Mucosa of rectum (tissue), 2 donors: ENCODE data around the gene FGF14.

Experiments
- H3K27ac ChIP-seq, 2 donors: one replicate each; pipeline ENCODE4 v1.7.0; 2013; ENCODE audit warnings: inconsistent platforms in 2 of 2, low read depth in 2 of 2, low read length in 2 of 2
- H3K27me3 ChIP-seq, 2 donors: one replicate each; pipeline ENCODE4 v1.7.0; 2013; ENCODE audit warnings: low read length in 2 of 2; ENCODE audit not compliant: control insufficient read depth in 2 of 2, insufficient read depth in 2 of 2
- H3K36me3 ChIP-seq, 2 donors: one replicate each; pipeline ENCODE4 v1.7.0; 2013; ENCODE audit warnings: low read length in 2 of 2; ENCODE audit not compliant: control insufficient read depth in 2 of 2, insufficient read depth in 2 of 2
- H3K4me1 ChIP-seq, 2 donors: one replicate each; pipeline ENCODE4 v1.7.0; 2013; ENCODE audit warnings: low read length in 2 of 2, mild to moderate bottlenecking in 1 of 2; ENCODE audit not compliant: control insufficient read depth in 2 of 2, insufficient read depth in 2 of 2
- H3K4me3 ChIP-seq, 2 donors: one replicate each; pipeline ENCODE4 v1.7.0; 2013; ENCODE audit warnings: low read length in 2 of 2
- H3K9ac ChIP-seq, 2 donors: one replicate each; pipeline ENCODE4 v1.7.0; 2013; ENCODE audit warnings: low read length in 2 of 2, low read depth in 1 of 2, mild to moderate bottlenecking in 1 of 2
- H3K9me3 ChIP-seq, 2 donors: one replicate each; pipeline ENCODE4 v1.7.0; 2013; ENCODE audit warnings: low read length in 2 of 2; ENCODE audit not compliant: control insufficient read depth in 2 of 2
- donor health status: healthy.
- donor health status: Normal muscosa, but diverticular disease.

FGF14 gene

DNA sequence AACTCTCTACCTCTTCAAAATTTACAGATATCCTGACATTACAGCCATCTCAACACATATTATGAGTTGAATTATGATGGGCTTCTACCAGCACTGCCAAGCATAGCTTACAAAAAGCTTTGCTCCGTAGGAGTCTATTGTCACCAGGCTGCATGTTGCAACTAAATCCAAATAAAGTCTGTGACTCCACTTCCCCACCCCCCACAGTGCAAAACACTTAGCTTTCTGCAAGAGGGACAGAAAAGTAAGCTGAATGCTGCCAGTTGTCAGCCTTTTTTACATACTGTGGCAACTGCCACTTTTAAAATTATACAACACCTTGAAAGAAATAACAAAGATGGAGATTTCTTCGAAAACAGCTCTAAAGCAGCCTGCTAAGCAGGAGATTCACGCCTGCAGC is 189.1 kb downstream of the FGF14 start:
- Histone ChIP-seq H3K9ac (no peak overlapping the region), H3K4me3 (no peak overlapping the region), H3K4me1 (no peaks in the 10 kb centered on the region), H3K36me3 (no peaks in the 10 kb centered on the region), H3K9me3 (no peaks in the 10 kb centered on the region), H3K27ac (no peak overlapping the region), H3K27me3 (no peaks in the 10 kb centered on the region)

DNA sequence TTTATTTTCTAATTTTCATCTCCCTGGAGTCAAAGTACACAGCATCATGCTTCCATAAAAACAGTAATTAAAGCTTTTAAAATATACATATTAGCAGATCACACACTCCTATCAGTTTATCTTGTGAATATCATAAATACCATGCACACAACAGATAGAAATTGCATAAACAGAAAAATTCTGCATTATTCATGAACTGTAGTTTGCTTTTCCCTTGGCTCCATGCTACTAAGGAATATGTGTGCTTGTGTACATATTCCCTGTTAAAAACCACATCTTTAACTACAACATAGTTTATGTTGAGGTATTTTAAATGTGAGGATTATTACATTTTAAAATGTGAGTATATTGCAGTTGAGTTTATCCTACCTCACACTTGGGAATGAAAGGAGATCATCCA is 193.5 kb downstream of the FGF14 start:
- H3K27me3 ChIP-seq: no peaks in the 10 kb centered on the region
- H3K9ac ChIP-seq: no peak overlapping the region
- H3K4me1 ChIP-seq: no peaks in the 10 kb centered on the region
- no peaks in the 10 kb centered on the region for H3K36me3 ChIP-seq
- H3K4me3 ChIP-seq: no peak overlapping the region
- H3K27ac ChIP-seq: no peak overlapping the region
- no peaks in the 10 kb centered on the region for H3K9me3 ChIP-seq

DNA sequence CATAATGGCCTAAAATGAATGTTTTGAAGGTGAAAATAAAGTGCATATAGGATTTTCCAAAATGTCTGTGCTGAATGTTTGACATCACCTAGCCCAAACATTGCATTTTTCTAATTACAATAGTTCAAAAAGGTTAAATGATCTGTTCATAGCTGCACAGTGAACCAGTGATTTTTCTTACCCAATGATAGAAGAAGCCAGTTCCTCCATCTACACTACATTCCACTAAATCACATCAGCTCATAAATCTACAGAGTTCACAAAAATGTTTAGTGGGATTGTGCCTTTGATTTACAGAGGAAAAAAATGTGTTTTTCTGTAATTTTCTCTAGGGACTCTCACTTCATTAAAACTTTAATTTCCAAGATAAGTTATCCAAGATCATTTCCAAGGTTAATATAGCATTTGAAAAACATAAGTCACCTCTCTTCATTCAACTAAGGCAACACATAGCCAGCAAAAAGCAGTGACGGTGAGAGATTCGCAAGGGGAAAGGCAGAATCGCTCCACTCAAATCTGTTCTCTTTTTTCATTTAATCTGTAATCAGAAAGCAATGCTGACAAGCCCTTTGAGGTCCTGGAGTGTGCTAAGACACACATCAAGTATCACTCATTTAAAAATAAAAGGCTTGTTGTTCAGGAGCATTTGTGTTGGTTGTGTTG is 194.0 kb downstream of the FGF14 start:
- Histone ChIP-seq H3K9me3 (no peaks in the 10 kb centered on the region), H3K4me1 (no peaks in the 10 kb centered on the region), H3K27me3 (no peaks in the 10 kb centered on the region), H3K4me3 (no peak overlapping the region), H3K27ac (no peak overlapping the region), H3K9ac (no peak overlapping the region), H3K36me3 (no peaks in the 10 kb centered on the region)

DNA sequence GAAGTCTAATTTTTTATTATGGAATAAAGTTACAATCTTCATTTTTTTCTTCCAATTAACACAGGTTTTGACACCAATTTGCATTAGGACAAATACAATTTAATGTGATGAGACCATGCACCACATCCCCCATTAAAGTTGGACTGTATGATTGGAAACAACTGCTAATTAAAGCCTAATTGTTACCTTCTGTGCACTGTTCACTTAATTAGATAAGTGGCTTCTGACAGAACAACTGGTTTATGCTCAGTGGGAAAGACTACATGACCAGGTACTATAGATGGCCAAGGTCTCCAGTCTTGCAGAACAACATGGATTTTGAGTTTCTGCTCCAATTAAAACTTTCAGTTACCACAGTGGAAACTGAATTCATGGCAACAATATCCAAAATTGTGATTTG is 198.1 kb downstream of the FGF14 start:
- Histone ChIP-seq H3K27me3 (no peaks in the 10 kb centered on the region), H3K4me3 (no peak overlapping the region), H3K9me3 (no peaks in the 10 kb centered on the region), H3K9ac (no peak overlapping the region), H3K36me3 (no peaks in the 10 kb centered on the region), H3K4me1 (no peaks in the 10 kb centered on the region), H3K27ac (no peak overlapping the region)

DNA sequence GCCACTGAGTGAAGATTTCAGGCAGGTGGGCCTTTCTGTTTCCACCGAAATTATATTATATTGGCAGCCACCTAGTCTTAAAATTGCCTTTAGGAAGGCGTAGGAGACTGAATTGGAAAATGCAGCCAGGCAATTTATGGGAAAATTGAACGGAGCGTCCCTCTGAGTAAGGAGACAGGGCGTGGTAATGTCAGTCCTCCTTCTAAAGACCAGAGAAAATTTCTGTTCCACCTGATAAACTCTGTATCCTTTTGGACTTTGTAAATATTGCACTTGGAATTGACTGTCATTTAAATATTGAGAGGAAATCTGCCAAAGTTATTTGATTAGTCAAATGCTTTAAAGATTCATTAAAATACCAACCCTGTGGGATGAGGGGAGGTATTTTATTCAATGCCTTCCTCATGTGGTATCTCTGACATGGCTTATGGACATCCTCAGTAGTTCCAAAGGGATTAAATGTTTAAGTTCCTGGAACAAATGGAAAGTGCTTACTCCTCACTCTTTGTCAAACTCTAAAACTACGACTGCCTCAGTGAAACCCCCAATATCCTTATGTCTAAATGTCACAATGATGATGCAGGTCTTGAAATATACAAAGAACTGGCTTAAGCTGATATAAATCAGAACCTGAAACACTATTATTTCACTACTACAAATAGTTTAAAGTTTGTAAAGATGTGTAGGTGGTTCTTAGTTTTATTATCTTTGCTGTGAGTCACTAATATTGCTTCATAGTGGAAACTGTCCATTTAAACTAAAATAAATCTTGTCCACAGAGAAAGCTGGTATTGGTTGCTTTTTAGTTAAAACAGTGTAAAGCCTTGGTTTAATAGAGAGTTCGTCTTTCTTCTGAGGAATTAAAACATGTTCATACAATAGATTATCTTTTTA is 203.2 kb downstream of the FGF14 start:
- Histone ChIP-seq H3K4me3 (no peak overlapping the region), H3K9me3 (no peaks in the 10 kb centered on the region), H3K9ac (no peak overlapping the region), H3K27me3 (no peaks in the 10 kb centered on the region), H3K4me1 (no peaks in the 10 kb centered on the region), H3K27ac (no peak overlapping the region), H3K36me3 (no peaks in the 10 kb centered on the region)

DNA sequence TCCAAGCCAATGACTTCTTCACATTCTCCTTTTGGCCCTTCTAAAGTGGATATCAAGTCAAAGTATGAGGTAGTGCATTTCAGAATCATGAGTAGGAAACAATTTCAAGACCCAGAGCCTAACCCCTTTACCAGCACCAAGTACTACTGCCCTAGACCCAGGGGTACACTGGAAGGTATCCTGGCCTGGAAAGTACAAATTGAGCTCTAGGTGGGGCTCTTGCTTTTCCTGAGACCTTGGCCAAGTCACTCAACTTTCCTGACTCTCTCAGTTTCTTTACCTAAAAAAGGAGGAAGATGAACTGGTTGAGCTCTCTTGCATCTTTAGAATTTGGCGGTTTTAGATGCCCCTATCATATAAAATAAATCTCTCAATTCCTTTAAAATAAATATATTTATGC is 204.7 kb downstream of the FGF14 start:
- Histone ChIP-seq H3K27ac (no peak overlapping the region), H3K4me3 (no peak overlapping the region), H3K27me3 (no peaks in the 10 kb centered on the region), H3K36me3 (no peaks in the 10 kb centered on the region), H3K9ac (no peak overlapping the region), H3K4me1 (no peaks in the 10 kb centered on the region), H3K9me3 (no peaks in the 10 kb centered on the region)

DNA sequence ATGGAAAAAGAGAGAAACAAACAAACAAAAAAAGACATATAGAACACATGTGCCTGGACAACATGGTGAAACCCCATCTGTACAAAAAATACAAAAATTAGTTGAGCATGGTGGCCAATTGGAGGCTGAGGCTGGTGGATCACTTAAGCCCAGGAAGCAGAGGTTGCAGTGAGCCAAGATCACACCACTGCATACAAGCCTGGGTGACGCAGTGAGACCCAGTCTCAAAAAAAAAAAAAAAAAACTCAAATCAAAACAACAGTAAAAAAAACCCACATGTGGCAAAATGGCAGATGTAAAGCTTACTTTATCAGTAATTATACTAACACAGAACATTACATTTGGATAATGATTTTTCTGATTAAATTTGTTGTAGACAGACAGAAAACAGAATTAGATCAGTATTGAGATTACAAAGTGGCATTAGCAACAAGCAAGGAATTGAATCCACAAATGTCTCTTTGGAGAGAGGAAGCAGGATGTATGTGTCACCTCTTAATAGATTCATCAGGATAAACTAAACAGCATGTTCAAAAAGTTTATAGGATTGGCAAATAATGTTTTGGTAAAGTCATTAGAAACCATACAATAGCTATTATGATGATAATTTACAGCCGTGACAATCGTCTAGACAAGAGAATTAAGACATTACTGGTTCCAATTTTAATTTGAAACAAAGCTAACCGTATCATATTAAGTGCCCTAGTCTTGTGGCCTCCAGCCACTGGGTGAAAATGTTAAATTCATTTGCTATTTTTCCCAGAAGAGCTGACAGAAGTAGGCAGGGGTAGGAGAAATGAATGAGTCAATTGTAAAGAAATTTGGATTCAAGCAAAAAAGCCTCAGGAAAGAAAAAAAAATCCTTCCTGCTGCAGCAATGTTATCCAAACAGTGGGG is 206.0 kb downstream of the FGF14 start:
- Histone ChIP-seq H3K4me1 (no peaks in the 10 kb centered on the region), H3K9me3 (no peaks in the 10 kb centered on the region), H3K27me3 (no peaks in the 10 kb centered on the region), H3K4me3 (no peak overlapping the region), H3K27ac (no peak overlapping the region), H3K9ac (no peak overlapping the region), H3K36me3 (no peaks in the 10 kb centered on the region)

DNA sequence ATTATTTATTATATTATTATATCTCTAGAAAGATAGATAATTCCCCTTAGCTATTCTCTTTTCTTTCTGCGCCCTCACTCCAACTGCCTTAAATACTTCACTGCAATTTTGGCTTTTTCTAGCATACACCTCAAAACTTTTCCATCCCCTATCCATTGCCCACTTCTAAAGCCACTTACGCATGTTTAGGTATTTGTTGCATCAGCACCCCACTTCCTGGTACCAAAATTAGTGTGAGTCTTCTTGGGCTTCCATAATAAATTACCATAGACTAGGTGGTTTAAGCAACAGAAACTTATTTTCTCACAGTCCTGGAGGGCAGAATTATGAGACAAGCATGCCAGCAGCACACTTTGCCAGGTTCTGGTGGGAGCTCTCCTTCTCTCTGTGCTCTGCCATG is 209.0 kb downstream of the FGF14 start:
- Histone ChIP-seq H3K4me3 (no peak overlapping the region), H3K27me3 (no peaks in the 10 kb centered on the region), H3K36me3 (no peaks in the 10 kb centered on the region), H3K9me3 (no peaks in the 10 kb centered on the region), H3K27ac (no peak overlapping the region), H3K4me1 (no peaks in the 10 kb centered on the region), H3K9ac (no peak overlapping the region)

DNA sequence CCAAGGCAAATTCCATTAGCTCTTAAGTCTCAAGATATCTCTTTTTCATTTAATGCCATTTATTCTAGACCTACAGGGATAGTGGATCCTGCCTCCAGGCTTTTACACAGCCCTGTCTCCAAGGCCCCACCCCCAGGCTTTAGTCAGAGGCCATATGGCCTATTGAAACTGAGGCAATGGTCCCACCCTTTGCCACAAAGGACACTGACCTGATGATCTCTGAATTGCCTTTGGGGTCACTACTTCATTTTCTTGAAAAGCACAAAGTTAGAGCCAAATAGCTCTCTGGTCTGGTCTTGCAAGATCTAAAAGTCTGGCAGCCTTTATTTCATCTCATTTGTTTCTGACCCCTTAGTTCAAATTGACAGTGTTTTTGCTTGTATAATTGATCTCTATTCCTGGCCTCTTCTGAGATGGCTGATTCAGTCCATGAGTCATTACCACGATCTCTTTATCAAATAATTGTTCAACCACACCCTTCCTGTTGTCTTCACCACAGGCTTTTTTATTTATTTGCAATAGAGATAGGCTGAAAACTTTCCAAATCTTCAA is 209.8 kb downstream of the FGF14 start:
- H3K4me3 ChIP-seq: no peak overlapping the region
- no peak overlapping the region for H3K27ac ChIP-seq
- no peak overlapping the region for H3K9ac ChIP-seq
- no peaks in the 10 kb centered on the region for H3K4me1 ChIP-seq
- no peaks in the 10 kb centered on the region for H3K9me3 ChIP-seq
- H3K36me3 ChIP-seq: no peaks in the 10 kb centered on the region
- no peaks in the 10 kb centered on the region for H3K27me3 ChIP-seq
